HepG2 (cell line): Measurements from ENCODE around the gene ITIH1. TPM values are rescaled to one million over a fixed set of nuclear protein-coding genes. Genes with fewer than 3 reads are reported as not detected.

Experiments used
- CREM ChIP-seq, 2 experiments: sonication (generic) in 1 of 2; formaldehyde crosslinking in 1 of 2; IDR thresholded peaks; 2 replicates each; pipeline versions ENCODE4 v1.4.0 to v1.6.1; 2016 to 2020; ENCODE audit warnings: antibody characterized with exemption in 1 of 2, mild to moderate bottlenecking in 1 of 2, missing genetic modification reagents in 1 of 2
- E2F5 ChIP-seq: sonication (generic); formaldehyde crosslinking; conservative IDR thresholded peaks from 2 replicates; pipeline ENCODE4 v1.4.0; 2020; ENCODE audit warnings: missing genetic modification reagents
- EP300 ChIP-seq, 3 experiments: sonication (generic) in 1 of 3; formaldehyde crosslinking in 1 of 3; IDR thresholded peaks; 2 replicates each; pipeline versions ENCODE4 v1.5.1 to v1.6.1; 2011 to 2020; ENCODE audit warnings: low read depth in 2 of 3, low read length in 2 of 3, borderline replicate concordance in 1 of 3, improper control_type of control experiment in 1 of 3, mild to moderate bottlenecking in 1 of 3, missing genetic modification reagents in 1 of 3, moderate library complexity in 1 of 3
- MED1 ChIP-seq: sonication (generic); formaldehyde crosslinking; IDR thresholded peaks from 2 replicates; pipeline ENCODE4 v1.4.0; 2020; ENCODE audit warnings: missing genetic modification reagents
- NFKB2 ChIP-seq: sonication (generic); formaldehyde crosslinking; IDR thresholded peaks from 2 replicates; pipeline ENCODE4 v1.4.0; 2020; ENCODE audit warnings: missing genetic modification reagents, borderline replicate concordance
- RBFOX2 ChIP-seq: fragments of 200-400 bp; formaldehyde crosslinking; IDR thresholded peaks from 2 replicates; pipeline ENCODE4 v1.6.1; 2017; ENCODE audit warnings: low read depth, mild to moderate bottlenecking, low read length
- SRSF1 ChIP-seq: fragments of 200-400 bp; formaldehyde crosslinking; optimal IDR thresholded peaks from 2 replicates; pipeline ENCODE3; 2017; ENCODE audit warnings: mild to moderate bottlenecking, low read depth, low read length, moderate library complexity
- SYNCRIP ChIP-seq: fragments of 200-400 bp; formaldehyde crosslinking; IDR thresholded peaks from 2 replicates; pipeline ENCODE4 v1.6.1; 2018; ENCODE audit warnings: mild to moderate bottlenecking, low read depth, low read length; ENCODE audit not compliant: insufficient read depth
- ZFP1 ChIP-seq: IDR thresholded peaks from 2 replicates; pipeline ENCODE4 v1.6.1; 2016
- ZKSCAN8 ChIP-seq: IDR thresholded peaks from 2 replicates; pipeline ENCODE4 v1.6.1; 2016; ENCODE audit warnings: borderline replicate concordance, missing genetic modification reagents, missing compliant biosample characterization
- ZMYM2 ChIP-seq: sonication (generic); formaldehyde crosslinking; IDR thresholded peaks from 2 replicates; pipeline ENCODE4 v1.8.0; 2022; ENCODE audit warnings: mild to moderate bottlenecking, missing genetic modification reagents
- ZNF256 ChIP-seq: sonication (generic); formaldehyde crosslinking; conservative IDR thresholded peaks from 2 replicates; pipeline ENCODE4 v1.4.0; 2020; ENCODE audit warnings: missing genetic modification reagents
- ZNF335 ChIP-seq: sonication (generic); formaldehyde crosslinking; IDR thresholded peaks from 2 replicates; pipeline ENCODE4 v1.4.0; 2020; ENCODE audit warnings: missing genetic modification reagents
- ZNF44 ChIP-seq: sonication (generic); formaldehyde crosslinking; IDR thresholded peaks from 2 replicates; pipeline ENCODE4 v1.5.1; 2020; ENCODE audit warnings: mild to moderate bottlenecking, missing genetic modification reagents
- ZNF549 ChIP-seq: sonication (generic); formaldehyde crosslinking; IDR thresholded peaks from 2 replicates; pipeline ENCODE4 v1.5.0; 2020; ENCODE audit warnings: missing genetic modification reagents
- ZSCAN31 ChIP-seq: sonication (generic); formaldehyde crosslinking; IDR thresholded peaks from 2 replicates; pipeline ENCODE4 v1.5.0; 2020; ENCODE audit warnings: low read depth, mild to moderate bottlenecking, missing genetic modification reagents
- polyA plus RNA-seq, 8 experiments: library from polyadenylated mRNA; depleted of rRNA in 3 of 8; stranded (reverse) in 7 of 8; unstranded in 1 of 8; fragments of >200 nt; fragmentation: Illumina TruSeq in 4 of 8; extraction: Trizol in 4 of 8; gene quantifications; 2 replicates each; pipeline versions ENCODE4 v1.2.1 to v1.2.3, GENCODE V29; 2011 to 2016; ENCODE audit warnings: low read depth in 4 of 8, missing spikeins in 1 of 8, mixed read lengths in 1 of 8; ENCODE audit not compliant: insufficient read depth in 1 of 8
- total RNA-seq, 5 experiments: library from RNA; depleted of rRNA; stranded (reverse); fragments of >200 nt; fragmentation: Illumina TruSeq; extraction: Trizol; gene quantifications; 2 replicates each; pipeline ENCODE4 v1.2.3, GENCODE V29; 2016; ENCODE audit warnings: low read depth in 1 of 5
- TF ChIP-seq, protein P1 (sequence below): sonication (generic); formaldehyde crosslinking; IDR thresholded peaks from 2 replicates; pipeline ENCODE4 v1.5.1; 2020; ENCODE audit warnings: mild to moderate bottlenecking, missing genetic modification reagents, moderate library complexity
- TF ChIP-seq, protein P2 (sequence below): sonication (generic); formaldehyde crosslinking; IDR thresholded peaks from 2 replicates; pipeline ENCODE4 v1.5.1; 2020; ENCODE audit warnings: missing genetic modification reagents, mild to moderate bottlenecking, borderline replicate concordance
- TF ChIP-seq, protein P3 (sequence below): sonication (generic); formaldehyde crosslinking; IDR thresholded peaks from 2 replicates; pipeline ENCODE4 v1.8.1; 2023; ENCODE audit warnings: mild to moderate bottlenecking, missing genetic modification reagents
- TF ChIP-seq, protein P4 (sequence below): IDR thresholded peaks from 2 replicates; pipeline ENCODE4 v1.6.1; 2016

Gene ITIH1
- total and polyA plus RNA-seq, 2 of the 13 experiments (the other 11 are each of a cell fraction or from before 2014, with no cell fraction given): 12.3 to 19.6 TPM

DNA sequence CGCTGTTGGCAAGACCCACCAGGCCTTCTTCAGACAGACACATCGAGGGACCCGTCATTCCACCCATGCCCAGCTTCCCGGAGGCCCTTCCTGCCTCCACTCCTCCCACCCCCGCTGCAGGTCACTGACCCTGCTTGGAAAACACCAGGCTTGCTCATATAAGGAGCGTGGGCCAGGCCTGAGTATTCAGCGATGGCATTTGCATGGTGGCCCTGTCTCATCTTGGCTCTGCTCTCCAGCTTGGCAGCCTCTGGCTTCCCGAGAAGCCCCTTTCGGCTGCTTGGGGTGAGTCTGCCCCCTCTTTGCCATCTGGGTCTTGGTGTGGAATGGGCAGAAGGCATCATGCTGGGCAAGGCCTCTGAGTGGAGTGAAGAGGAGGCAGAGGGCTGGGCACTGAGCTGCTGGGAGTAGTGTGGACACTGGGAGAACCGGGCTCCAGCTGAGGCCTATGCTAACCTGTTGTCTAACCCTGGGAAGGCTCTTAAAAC is 17.3 kb downstream of the ITIH1 start, which contains the start of gene ITIH3 (continued):
- TF ChIP-seq ZNF44 (CRISPR knock-in tag) (0 out of 2 replicates have a peak, but pooled peaks have one; percentile 55), NFKB2 (CRISPR knock-in tag) (no peak), CREM (IDR thresholded peaks at IDR 0.05) (peak; percentile 53; the same call in 1 of the 2 replicates), CREM (CRISPR knock-in tag; IDR thresholded peaks at IDR 0.05) (no peak), ZMYM2 (CRISPR knock-in tag) (peak; percentile 70; the same call in 1 of the 2 replicates), SRSF1 (no peak), ZNF549 (CRISPR knock-in tag) (no peak), ZNF335 (CRISPR knock-in tag) (0 out of 2 replicates have a peak, but pooled peaks have one; percentile 40), E2F5 (no peak), RBFOX2 (peak; percentile 46), ZNF256 (CRISPR knock-in tag) (no peak), MED1 (CRISPR knock-in tag) (peak; percentile 78), EP300 (IDR thresholded peaks at IDR 0.05; ENCODE audit: low read depth in 2 of 2, low read length in 2 of 2) (peak in 1 of 2 experiments; percentile 45; a peak in 1 of 4 replicates), EP300 (CRISPR knock-in tag; IDR thresholded peaks at IDR 0.05; ENCODE audit: borderline replicate concordance) (no peak), ZSCAN31 (CRISPR knock-in tag) (no peak; the same call in 1 of the 2 replicates), ZFP1 (0 out of 2 replicates have a peak, but pooled peaks have one; percentile 3), ZKSCAN8 (CRISPR knock-in tag) (0 out of 2 replicates have a peak, but pooled peaks have one; percentile 34), SYNCRIP (no peak)
- TF ChIP-seq, protein P1, sequence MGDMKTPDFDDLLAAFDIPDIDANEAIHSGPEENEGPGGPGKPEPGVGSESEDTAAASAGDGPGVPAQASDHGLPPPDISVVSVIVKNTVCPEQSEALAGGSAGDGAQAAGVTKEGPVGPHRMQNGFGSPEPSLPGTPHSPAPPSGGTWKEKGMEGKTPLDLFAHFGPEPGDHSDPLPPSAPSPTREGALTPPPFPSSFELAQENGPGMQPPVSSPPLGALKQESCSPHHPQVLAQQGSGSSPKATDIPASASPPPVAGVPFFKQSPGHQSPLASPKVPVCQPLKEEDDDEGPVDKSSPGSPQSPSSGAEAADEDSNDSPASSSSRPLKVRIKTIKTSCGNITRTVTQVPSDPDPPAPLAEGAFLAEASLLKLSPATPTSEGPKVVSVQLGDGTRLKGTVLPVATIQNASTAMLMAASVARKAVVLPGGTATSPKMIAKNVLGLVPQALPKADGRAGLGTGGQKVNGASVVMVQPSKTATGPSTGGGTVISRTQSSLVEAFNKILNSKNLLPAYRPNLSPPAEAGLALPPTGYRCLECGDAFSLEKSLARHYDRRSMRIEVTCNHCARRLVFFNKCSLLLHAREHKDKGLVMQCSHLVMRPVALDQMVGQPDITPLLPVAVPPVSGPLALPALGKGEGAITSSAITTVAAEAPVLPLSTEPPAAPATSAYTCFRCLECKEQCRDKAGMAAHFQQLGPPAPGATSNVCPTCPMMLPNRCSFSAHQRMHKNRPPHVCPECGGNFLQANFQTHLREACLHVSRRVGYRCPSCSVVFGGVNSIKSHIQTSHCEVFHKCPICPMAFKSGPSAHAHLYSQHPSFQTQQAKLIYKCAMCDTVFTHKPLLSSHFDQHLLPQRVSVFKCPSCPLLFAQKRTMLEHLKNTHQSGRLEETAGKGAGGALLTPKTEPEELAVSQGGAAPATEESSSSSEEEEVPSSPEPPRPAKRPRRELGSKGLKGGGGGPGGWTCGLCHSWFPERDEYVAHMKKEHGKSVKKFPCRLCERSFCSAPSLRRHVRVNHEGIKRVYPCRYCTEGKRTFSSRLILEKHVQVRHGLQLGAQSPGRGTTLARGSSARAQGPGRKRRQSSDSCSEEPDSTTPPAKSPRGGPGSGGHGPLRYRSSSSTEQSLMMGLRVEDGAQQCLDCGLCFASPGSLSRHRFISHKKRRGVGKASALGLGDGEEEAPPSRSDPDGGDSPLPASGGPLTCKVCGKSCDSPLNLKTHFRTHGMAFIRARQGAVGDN: peak; percentile 82
- TF ChIP-seq, protein P2, sequence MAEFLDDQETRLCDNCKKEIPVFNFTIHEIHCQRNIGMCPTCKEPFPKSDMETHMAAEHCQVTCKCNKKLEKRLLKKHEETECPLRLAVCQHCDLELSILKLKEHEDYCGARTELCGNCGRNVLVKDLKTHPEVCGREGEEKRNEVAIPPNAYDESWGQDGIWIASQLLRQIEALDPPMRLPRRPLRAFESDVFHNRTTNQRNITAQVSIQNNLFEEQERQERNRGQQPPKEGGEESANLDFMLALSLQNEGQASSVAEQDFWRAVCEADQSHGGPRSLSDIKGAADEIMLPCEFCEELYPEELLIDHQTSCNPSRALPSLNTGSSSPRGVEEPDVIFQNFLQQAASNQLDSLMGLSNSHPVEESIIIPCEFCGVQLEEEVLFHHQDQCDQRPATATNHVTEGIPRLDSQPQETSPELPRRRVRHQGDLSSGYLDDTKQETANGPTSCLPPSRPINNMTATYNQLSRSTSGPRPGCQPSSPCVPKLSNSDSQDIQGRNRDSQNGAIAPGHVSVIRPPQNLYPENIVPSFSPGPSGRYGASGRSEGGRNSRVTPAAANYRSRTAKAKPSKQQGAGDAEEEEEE: peak; percentile 74; the same call in 1 of the 2 replicates
- TF ChIP-seq, protein P3, sequence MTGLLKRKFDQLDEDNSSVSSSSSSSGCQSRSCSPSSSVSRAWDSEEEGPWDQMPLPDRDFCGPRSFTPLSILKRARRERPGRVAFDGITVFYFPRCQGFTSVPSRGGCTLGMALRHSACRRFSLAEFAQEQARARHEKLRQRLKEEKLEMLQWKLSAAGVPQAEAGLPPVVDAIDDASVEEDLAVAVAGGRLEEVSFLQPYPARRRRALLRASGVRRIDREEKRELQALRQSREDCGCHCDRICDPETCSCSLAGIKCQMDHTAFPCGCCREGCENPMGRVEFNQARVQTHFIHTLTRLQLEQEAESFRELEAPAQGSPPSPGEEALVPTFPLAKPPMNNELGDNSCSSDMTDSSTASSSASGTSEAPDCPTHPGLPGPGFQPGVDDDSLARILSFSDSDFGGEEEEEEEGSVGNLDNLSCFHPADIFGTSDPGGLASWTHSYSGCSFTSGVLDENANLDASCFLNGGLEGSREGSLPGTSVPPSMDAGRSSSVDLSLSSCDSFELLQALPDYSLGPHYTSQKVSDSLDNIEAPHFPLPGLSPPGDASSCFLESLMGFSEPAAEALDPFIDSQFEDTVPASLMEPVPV: 0 out of 2 replicates have a peak, but pooled peaks have one; percentile 18
- TF ChIP-seq, protein P4, sequence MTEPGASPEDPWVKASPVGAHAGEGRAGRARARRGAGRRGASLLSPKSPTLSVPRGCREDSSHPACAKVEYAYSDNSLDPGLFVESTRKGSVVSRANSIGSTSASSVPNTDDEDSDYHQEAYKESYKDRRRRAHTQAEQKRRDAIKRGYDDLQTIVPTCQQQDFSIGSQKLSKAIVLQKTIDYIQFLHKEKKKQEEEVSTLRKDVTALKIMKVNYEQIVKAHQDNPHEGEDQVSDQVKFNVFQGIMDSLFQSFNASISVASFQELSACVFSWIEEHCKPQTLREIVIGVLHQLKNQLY (CRISPR knock-in tag): no peak
